Astrocyte of the hippocampus (primary cell): ENCODE results near the gene SH2D4B.

Source experiments
- DNase-seq: peaks from one replicate; pipeline ENCODE4 v3.0.0; 2011; ENCODE audit warnings: low read depth, low spot score

Gene SH2D4B

GRCh38 chr10:80633383-80633860 lies 95.7 kb downstream of the SH2D4B start:
- no peak for DNase-seq

DNA sequence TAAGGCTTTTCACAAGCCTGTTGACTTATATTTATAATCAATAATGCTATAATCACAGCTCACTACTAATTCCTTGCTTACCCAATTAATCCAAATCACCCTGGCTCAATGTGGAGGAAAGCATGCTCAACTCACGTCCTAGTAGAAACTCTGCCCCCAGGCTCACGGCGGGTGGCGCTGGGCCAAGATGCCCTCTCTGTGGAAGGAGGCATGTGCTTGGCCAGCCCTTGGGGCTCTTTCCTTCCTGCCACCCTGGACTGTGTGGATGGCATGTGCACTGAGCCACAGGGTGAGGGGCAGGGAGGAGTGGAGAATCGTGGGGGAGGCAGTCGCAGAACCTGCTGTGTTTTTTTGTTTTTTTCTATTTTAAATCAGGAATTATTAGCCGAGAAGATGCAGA lies 96.2 kb downstream of the SH2D4B start:
- DNase-seq: no peak

GRCh38 chr10:80642661-80643060 lies 105.0 kb downstream of the SH2D4B start:
- DNase-seq: no peak

GRCh38 chr10:80646366-80646765 lies 108.7 kb downstream of the SH2D4B start:
- no peak for DNase-seq

- no peak for DNase-seq
Measured at GRCh38 chr10:80647173-80647833, 109.6 kb downstream of the SH2D4B start.

DNA sequence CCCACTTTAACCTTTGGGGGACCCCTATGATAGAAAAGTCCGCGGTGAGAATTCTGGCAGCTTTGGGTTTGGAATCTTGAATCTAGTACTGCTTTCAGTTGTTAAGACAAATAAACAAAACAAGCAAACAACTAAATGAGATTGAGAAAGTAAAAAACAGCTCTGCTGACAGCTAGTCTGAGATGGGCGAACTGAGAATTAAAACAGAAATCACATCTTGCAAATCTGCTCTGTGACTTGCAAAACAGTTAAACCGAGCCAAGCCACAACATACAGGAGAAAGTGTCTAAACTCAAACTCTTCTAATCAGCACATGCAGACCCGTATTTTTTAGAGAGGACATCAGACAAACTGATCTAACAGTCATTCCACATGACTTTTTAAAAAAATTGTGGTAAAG lies 110.4 kb downstream of the SH2D4B start:
- no peak for DNase-seq

GRCh38 chr10:80649183-80649582 lies 111.5 kb downstream of the SH2D4B start:
- no peak for DNase-seq

- DNase-seq: no peak
Measured at GRCh38 chr10:80655898-80656297, 118.2 kb downstream of the SH2D4B start.

- no peak for DNase-seq
Measured at GRCh38 chr10:80658068-80658467, 120.4 kb downstream of the SH2D4B start.

DNA sequence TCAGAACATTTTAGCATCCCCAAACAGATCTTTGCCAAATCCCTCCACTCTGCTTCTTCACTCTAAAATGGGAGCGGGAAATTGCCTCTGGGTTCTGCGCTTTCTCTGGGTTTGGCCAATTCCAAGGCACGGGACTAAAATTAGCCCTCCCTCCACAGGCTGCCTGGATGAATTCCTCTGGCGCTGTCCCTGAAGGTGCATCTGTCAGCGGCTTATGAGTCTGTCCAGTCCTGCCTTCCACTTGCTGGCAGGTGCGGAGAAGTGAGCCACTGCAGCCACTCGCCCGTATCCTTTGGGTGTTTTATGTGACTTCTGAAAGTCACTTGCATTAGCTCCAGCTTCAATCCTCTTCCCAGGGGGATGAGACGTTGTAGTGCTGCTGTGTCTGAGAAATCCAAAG lies 121.6 kb downstream of the SH2D4B start:
- DNase-seq: no peak

DNA sequence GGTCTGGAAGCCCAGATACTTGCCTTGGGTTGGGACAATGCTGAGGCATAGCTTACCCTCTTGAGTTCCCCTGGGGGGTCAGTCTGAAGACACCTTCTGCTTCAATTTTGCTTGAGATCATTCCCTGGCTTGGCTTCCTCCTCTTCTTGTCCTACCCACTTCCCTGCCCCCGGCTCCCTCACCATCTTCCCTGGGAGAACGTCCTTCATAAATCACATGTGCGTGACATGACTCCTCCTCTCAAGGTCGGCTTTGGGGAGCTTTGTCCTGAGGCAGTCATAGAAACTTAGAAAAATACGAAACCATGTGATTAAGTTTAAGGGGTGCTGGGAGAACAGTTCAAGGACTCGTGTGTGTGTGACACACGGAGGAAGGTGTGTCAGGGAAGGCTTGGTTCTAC lies 122.6 kb downstream of the SH2D4B start:
- DNase-seq: no peak

DNA sequence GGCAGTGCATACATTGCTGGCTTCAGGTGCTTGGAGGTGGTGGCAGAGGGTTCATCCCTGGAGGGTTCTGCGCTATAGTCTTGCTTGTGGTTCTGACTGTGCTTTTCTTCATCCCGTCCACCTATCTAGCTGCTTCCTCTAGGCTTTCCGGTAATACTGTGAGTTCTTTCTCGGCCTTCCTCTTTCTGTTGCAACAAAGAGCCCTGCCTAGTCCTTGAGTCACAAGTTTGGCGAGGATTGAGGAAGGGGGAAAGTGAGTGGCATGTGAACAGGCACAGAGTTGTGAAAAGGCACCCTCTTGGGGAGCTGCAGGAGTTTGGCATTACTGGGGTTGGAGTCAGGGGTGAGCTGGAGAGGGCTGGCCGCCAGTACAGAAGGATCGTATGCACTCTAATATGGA lies 123.0 kb downstream of the SH2D4B start:
- no peak for DNase-seq

DNA sequence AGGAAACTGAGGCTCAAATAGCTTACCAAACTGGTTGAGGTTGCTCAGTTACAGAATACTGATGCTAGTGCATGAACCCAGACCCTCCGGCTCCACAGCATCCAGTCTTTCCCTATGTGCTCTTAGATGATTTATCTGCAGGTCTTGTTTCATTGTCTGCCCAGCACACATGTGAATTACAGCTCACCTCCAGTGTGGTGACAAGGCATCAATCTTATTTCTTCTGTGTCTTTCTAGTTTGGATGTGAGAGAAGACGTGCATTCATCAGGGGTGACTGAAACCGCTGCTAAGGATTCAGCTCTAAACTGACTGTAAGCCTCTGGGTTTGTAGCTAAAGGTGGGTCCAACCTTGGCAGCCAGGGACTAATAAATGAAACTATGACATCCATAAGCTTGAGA lies 123.8 kb downstream of the SH2D4B start:
- DNase-seq: no peak

- peak; percentile 91 for DNase-seq
Measured at GRCh38 chr10:80662429-80663261, 124.9 kb downstream of the SH2D4B start.

DNA sequence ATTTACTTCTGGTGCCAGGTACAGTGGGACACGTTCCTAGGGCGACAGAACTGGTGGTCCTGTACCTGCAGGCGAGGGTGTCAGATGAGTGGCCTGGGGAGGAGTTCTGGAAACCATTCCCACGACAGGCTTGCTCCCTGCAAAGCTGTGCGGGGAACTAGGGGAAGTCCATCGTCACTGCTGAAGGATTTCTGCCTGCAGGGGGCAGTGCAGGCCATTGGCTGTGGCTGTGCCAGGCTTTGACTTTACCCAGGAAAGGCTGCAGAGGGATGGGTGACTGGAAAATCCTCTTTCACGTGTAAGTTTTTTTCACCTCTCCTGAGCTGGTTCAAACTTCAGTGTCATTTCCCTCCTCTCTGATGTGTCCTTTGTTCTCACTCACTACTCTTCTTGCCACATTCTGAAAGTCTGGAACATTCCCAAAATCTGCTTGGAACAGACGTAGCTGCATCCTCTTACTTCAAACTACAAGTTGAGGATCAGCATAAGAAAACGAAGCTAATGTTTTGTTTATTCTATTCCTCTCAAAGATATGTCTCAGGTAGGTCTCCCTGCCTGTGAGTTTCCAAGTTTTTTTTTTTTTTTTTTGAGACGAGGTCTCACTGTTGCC lies 126.5 kb downstream of the SH2D4B start:
- peak; percentile 76 for DNase-seq

DNA sequence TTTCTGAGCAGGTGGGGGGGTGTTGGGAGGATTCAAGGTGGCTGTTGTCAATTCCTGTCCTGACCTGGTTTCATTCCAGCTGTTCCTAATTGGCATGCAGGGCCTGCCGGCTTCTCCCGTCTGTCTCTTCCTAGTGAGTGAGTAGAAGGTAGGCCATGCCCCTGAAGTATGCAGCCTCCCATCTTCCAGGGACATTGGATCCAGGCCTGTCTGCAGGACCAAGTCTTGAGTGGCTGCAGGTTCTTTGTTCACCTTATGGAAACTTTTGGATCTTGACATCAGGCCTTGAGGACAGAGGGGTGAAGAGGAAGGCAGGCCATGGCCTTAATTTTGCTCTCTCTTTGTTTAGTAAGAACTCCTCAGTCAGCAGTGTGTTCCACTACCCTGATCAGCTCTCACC lies 131.8 kb downstream of the SH2D4B start:
- DNase-seq: no peak

- DNase-seq: no peak
Measured at GRCh38 chr10:80670774-80671173, 133.1 kb downstream of the SH2D4B start.

- DNase-seq: no peak
Measured at GRCh38 chr10:80671847-80672246, 134.1 kb downstream of the SH2D4B start.

DNA sequence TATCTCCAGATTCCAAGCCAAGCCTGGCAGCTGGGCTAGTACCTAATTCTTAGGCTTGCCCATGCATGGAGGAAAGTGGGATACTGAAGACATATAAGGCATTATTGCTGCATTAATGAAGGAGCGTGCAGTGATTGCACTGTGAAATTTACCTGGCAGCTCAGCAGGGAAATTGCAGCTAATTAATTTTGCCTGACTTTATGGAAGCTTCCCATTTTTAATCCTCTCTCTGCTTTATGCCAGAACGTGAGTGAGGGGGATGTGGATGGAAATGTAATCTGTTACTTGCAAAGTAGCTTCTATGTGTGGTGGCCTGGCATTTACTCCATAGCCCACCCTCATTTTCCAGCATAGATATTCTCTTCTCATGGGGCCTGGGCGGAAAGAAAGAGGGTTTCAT lies 134.9 kb downstream of the SH2D4B start:
- no peak for DNase-seq

DNA sequence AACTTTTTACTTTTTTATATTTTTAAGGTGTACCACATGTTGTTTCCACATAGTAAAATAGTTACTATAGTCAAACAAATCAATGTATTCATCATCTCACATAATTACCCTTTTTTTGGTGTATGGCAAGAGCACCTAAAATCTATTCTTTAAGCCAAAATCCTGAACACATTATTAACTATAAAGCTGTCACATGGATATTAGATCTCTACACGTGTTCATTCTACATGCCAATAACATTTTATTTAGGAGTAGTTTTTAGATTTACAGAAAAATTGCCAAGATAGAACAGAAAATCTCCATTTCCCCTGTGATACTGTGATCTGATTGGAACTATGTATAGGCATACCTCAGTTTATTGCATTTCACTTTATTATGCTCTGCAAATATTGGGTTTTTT lies 137.1 kb downstream of the SH2D4B start:
- no peak for DNase-seq

GRCh38 chr10:80681142-80681541 lies 143.4 kb downstream of the SH2D4B start:
- DNase-seq: no peak

DNA sequence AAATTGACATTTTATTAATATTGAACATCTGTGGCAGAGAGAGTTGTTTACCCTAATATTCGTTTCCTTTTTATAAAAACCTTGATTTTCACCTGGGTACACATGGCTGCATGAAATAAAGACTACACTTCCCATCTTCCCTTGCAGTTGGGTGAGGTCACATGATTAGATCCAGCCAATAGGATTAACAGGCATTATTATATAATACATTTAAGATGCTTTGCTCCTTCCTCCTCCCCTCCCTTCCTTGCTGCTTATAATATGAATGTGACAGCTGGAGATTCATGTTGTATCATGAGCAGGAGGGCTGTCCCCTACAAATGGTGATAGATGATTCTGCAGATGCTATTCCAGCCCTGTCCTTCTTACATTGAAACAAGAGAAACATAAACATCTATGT lies 146.6 kb downstream of the SH2D4B start:
- DNase-seq: peak; percentile 14

DNA sequence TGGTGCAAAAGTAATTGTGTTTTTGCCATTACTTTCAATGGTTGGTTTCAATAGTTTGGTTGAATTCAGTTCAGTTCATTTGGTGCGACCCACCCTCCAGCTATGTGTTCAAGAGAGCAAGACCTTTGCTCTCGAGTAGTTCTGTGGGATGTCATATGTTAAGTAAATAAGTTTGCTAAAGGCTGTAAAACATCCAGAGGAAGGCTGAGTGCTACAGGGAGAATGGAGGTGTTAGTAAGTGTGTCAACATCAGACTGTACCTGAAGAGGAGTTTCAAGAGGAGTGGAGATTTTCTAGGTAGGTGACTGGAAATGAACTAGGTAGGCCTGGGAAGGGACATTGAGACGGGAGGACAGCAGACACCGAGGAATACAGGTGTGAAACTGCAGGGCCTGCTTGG lies 147.7 kb downstream of the SH2D4B start:
- no peak for DNase-seq
